Memory B cell (primary cell): ENCODE results near the gene PNPLA6.

Experiments used
- ATAC-seq: fragments of 150-1000 bp; cut with Tn5 transposase; 2 replicates; pipeline ENCODE4 v1.10.0; 2021; ENCODE audit warnings: low read depth, mild to moderate bottlenecking, moderate library complexity
- DNase-seq, 2 donors: peaks; one replicate each; pipeline ENCODE4 v3.0.0; 2022; ENCODE audit warnings: low spot score in 2 of 2
- H3K27ac Mint-ChIP-seq: one replicate; pipeline ENCODE4 v1.8.0; 2022; ENCODE audit warnings: mild to moderate bottlenecking, moderate library complexity, mixed read lengths
- H3K27me3 Mint-ChIP-seq: one replicate; pipeline ENCODE4 v1.8.0; 2022; ENCODE audit warnings: mixed read lengths
- H3K36me3 Mint-ChIP-seq: one replicate; pipeline ENCODE4 v1.8.0; 2022; ENCODE audit warnings: mild to moderate bottlenecking, mixed read lengths
- H3K4me1 Mint-ChIP-seq: one replicate; pipeline ENCODE4 v1.8.0; 2022; ENCODE audit warnings: mixed read lengths
- H3K4me3 Mint-ChIP-seq: one replicate; pipeline ENCODE4 v1.8.0; 2022; ENCODE audit warnings: mild to moderate bottlenecking, moderate library complexity, mixed read lengths
- H3K9me3 Mint-ChIP-seq: one replicate; pipeline ENCODE4 v1.8.0; 2022; ENCODE audit warnings: mixed read lengths

Gene PNPLA6

DNA sequence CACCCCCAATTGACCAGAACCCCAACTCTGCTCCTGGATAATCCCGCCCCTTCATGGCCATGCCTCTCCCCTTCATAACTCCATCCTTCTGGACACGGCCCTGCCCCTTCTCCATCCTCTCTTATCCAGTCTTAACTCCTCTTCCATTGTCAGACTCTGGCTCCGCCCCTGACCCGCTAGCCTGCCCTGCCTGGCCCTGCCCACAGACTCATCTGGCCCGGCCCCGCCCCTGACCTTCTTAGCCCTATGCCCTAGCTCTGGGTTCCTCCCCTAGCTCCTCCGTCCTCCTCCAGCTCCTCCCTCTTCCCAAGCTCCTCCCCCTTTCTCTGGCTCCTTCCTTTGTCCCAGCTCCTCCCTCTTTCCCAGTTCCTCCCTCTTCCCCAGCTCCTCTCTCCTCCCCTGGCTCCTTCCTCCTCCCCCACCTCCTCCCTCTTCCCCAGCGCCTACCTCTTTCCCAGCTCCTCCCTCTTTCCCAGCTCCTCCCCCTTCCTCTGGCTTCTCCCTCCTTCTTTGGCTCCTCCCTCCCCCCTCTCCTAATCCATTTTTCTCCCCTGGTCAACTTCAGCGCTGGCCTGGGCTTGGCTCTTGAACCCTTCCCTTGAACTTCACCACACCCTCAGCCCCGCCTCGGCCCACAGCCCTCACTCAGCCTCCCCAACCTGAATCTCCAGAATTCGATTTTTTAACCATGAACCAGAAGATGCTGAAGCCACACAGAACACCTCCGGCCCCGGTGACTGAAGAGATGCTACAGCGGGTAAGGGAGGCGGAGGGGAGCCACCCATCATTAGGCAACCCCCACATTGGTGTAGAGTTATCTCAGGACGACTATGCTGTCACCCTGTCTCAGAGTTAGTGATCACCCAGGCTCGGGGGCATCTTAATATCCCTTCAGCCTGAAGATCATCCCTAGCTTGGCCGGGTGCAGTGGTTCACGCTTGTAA is 28.9 kb upstream of the PNPLA6 start:
- DNase-seq: no peak
- peak; percentile 59 for ATAC-seq
- Mint-ChIP-seq H3K36me3 (peaks cover 5% of the 10 kb centered on the region), H3K27ac (no peak overlapping the region), H3K9me3 (peaks cover 3% of the 10 kb centered on the region), H3K4me1 (peaks cover 10% of the 10 kb centered on the region), H3K4me3 (no peak overlapping the region), H3K27me3 (peaks cover 28% of the 10 kb centered on the region)

DNA sequence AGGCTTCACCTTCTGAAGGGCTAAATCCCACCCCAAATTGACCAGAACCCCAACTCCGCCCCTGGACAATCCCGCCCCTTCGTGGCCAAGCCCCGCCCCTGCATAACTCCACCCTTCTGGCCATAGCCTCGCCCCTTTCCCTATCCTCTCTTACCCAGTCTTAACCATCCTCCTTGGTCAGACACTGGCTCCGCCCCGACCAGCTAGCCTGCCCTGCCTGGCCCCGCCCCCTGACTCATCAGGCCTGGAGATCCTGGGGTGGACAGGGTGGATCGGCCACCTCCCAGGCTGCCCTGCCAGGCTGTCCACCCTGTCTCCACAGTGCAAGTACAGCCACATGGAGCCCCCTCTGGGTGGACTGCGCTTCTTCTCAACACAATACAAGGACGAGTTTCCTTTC is 27.6 kb upstream of the PNPLA6 start:
- peaks cover 3% of the 10 kb centered on the region for H3K9me3 Mint-ChIP-seq
- DNase-seq (no peak), ATAC-seq (peak; percentile 41)

GRCh38 chr19:7509625-7510024 is 25.9 kb upstream of the PNPLA6 start:
- Mint-ChIP-seq H3K27ac (no peak overlapping the region), H3K9me3 (peaks cover 3% of the 10 kb centered on the region), H3K27me3 (peaks cover 27% of the 10 kb centered on the region), H3K36me3 (peaks cover 5% of the 10 kb centered on the region), H3K4me1 (peaks cover 10% of the 10 kb centered on the region), H3K4me3 (no peak overlapping the region)
- ATAC-seq (no peak), DNase-seq (no peak)

More for the DNA sequence above, 27.6 kb upstream of the PNPLA6 start:
- Mint-ChIP-seq H3K4me3 (no peak overlapping the region), H3K27me3 (peaks cover 26% of the 10 kb centered on the region), H3K4me1 (peaks cover 10% of the 10 kb centered on the region), H3K36me3 (peaks cover 5% of the 10 kb centered on the region), H3K27ac (no peak overlapping the region)

DNA sequence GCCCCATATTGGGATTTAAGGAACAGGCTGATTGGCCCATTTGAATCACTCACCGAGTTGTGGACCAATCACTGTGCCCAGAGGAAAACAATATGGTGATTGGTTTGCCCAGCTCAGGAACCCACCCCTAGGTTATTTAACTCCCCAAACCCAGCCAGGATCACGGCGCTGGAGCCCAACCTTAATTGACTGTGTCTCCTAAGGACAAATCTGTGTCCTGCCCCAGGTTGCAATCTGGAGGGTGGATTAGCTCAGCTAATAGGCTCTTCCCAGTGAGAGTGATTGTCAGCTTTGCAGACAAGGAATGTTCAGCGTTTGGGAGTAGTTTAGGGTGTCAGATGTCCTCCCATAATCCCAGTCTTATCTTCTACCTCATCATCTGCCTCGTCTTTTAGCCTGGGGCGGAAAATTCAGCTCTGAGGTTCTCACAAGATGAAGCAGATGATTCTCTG is 23.1 kb upstream of the PNPLA6 start:
- ATAC-seq (no peak), DNase-seq (no peak)
- H3K36me3 Mint-ChIP-seq: peaks cover 3% of the 10 kb centered on the region
- H3K27ac Mint-ChIP-seq: no peak overlapping the region
- H3K9me3 Mint-ChIP-seq: no peaks in the 10 kb centered on the region
- peaks cover 5% of the 10 kb centered on the region for H3K4me1 Mint-ChIP-seq
- H3K4me3 Mint-ChIP-seq: no peak overlapping the region
- H3K27me3 Mint-ChIP-seq: peaks cover 22% of the 10 kb centered on the region

DNA sequence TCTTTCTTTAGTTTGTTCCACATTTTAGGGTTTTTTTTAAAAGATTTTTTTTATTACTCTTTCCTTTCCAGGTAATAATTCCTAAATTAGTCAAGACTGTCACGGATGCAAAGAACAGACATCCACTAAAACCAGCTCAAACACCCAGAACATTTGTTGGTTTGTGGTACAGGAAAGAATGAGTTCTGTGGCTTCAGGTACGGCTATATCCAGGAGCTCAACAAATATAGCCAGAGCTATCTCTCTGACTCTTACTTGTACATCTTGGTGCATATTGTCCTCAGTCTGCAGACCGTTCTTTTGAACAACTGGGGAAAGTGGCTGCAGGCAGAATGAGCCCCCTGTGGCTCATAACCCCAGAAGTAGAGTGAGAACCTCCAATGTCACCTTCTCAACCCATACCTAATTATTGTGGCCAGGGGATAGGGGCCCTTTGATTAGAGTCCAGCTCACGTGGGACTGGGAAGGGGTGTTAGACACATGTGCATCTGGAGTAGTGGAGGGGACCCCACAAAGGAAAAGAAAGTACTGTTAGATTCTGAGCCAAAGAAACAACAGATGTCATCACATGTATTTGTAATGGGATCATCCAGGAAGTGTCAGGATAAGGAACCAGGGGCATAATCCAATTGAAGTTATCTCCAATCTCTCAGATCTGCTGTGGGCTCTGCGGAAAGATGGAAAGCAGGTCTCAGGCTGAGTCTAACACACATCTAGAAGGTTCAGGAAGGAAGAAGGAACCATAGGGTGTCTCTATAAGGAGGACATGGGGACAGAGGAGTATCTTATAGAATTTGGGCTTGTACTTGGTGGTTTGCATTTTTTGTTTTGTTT is 21.5 kb upstream of the PNPLA6 start:
- ATAC-seq (no peak), DNase-seq (no peak)
- Mint-ChIP-seq H3K4me1 (peaks cover 9% of the 10 kb centered on the region), H3K36me3 (peaks cover 5% of the 10 kb centered on the region), H3K27ac (no peak overlapping the region), H3K9me3 (no peaks in the 10 kb centered on the region), H3K4me3 (no peak overlapping the region), H3K27me3 (peaks cover 16% of the 10 kb centered on the region)

DNA sequence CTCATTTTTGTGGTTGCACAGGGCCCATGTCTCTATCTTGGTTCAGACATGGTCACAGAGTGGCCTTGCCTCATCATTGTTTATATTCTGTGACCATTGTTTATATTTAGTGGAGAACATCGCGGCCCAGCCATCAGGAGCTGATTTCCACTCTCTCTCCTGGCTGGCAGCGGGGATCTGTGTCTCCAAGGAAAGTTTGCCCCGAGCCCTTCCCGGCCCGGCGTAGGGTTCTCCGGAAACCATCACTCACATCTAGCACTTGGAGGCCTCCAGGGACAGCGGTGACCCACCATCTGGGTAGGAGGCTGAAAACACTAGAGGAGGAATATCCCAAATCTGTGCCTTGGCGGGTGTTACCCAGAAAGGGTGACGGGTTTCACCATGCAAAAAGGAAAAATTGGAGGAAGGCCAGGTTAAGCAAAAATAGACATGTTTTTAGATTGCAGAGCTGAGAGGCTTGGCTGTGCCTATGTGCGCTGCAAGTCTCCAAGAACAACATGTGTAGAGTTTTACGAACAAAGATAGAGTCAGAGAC is 20.3 kb upstream of the PNPLA6 start:
- H3K27me3 Mint-ChIP-seq: peaks cover 13% of the 10 kb centered on the region
- H3K4me3 Mint-ChIP-seq: peak overlapping the region; percentile 91
- DNase-seq (no peak), ATAC-seq (no peak)
- peak overlapping the region; percentile 62 for H3K27ac Mint-ChIP-seq
- peaks cover 5% of the 10 kb centered on the region for H3K36me3 Mint-ChIP-seq
- H3K4me1 Mint-ChIP-seq: peaks cover 9% of the 10 kb centered on the region
- H3K9me3 Mint-ChIP-seq: no peaks in the 10 kb centered on the region

GRCh38 chr19:7515645-7516151 is 19.8 kb upstream of the PNPLA6 start, which contains the start of gene ZNF358:
Gene ZNF358, plus strand, starts transcription at chr19:7516103. Its CDS starts 3,140 bp downstream, at chr19:7519243.
- H3K4me1 Mint-ChIP-seq: peaks cover 9% of the 10 kb centered on the region
- DNase-seq (no peak), ATAC-seq (peak; percentile 91)
- peaks cover 12% of the 10 kb centered on the region for H3K27me3 Mint-ChIP-seq
- H3K27ac Mint-ChIP-seq: peak within 1 kb of the TSS; percentile 62
- peaks cover 5% of the 10 kb centered on the region for H3K36me3 Mint-ChIP-seq
- peak within 1 kb of the TSS; percentile 91 for H3K4me3 Mint-ChIP-seq
- H3K9me3 Mint-ChIP-seq: no peaks in the 10 kb centered on the region

DNA sequence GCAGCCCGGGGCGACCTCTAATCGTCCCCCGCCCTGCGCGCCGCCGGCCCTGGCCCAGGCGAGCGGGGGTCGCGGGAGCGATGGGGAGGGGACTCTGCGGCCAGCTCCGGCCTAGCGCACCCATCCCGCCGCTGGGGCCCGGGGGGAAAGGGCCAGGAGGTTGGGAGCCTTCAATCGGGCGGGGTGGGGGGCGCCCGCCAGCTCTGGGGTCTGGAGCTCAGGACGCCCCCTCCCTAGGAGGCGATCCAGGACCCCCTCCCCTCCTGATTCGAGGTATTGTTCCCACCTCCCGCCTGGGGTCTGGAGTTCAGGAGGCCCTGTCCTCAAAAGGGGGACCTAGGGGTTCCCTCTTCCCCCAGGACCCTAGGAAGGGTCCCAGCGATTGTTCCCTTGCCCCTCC is 19.2 kb upstream of the PNPLA6 start:
- DNase-seq: no peak
- H3K27ac Mint-ChIP-seq: no peak overlapping the region
- peaks cover 5% of the 10 kb centered on the region for H3K36me3 Mint-ChIP-seq
- ATAC-seq: no peak
- H3K4me1 Mint-ChIP-seq: peaks cover 9% of the 10 kb centered on the region
- H3K9me3 Mint-ChIP-seq: no peaks in the 10 kb centered on the region
- peak overlapping the region; percentile 60 for H3K4me3 Mint-ChIP-seq
- H3K27me3 Mint-ChIP-seq: peaks cover 12% of the 10 kb centered on the region

GRCh38 chr19:7516878-7517277 is 18.6 kb upstream of the PNPLA6 start:
- peaks cover 11% of the 10 kb centered on the region for H3K4me1 Mint-ChIP-seq
- H3K4me3 Mint-ChIP-seq: peak overlapping the region; percentile 60
- H3K27me3 Mint-ChIP-seq: peaks cover 12% of the 10 kb centered on the region
- H3K36me3 Mint-ChIP-seq: peaks cover 5% of the 10 kb centered on the region
- ATAC-seq: no peak
- no peak for DNase-seq
- no peaks in the 10 kb centered on the region for H3K9me3 Mint-ChIP-seq
- H3K27ac Mint-ChIP-seq: no peak overlapping the region

DNA sequence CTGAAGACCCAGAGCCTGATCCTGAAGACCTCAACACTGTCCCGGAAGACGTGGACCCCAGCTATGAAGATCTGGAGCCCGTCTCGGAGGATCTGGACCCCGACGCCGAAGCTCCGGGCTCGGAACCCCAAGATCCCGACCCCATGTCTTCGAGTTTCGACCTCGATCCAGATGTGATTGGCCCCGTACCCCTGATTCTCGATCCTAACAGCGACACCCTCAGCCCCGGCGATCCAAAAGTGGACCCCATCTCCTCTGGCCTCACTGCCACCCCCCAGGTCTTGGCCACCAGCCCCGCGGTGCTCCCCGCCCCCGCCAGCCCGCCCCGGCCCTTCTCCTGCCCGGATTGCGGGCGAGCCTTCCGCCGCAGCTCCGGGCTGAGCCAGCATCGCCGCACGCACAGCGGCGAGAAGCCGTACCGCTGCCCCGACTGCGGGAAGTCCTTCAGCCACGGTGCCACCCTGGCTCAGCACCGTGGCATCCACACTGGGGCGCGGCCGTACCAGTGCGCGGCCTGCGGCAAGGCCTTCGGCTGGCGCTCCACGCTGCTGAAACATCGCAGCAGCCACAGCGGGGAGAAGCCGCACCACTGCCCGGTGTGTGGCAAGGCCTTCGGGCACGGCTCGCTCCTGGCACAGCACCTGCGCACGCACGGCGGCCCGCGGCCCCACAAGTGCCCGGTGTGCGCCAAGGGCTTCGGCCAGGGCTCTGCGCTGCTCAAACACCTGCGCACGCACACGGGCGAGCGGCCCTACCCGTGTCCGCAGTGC is 16.0 kb upstream of the PNPLA6 start:
- Mint-ChIP-seq H3K36me3 (peaks cover 5% of the 10 kb centered on the region), H3K27ac (no peak overlapping the region), H3K9me3 (no peaks in the 10 kb centered on the region), H3K27me3 (peaks cover 8% of the 10 kb centered on the region), H3K4me1 (peaks cover 20% of the 10 kb centered on the region), H3K4me3 (no peak overlapping the region)
- DNase-seq: no peak
- no peak for ATAC-seq

GRCh38 chr19:7520131-7521051 is 15.1 kb upstream of the PNPLA6 start:
- H3K4me3 Mint-ChIP-seq: no peak overlapping the region
- ATAC-seq: no peak
- no peak for DNase-seq
- H3K9me3 Mint-ChIP-seq: no peaks in the 10 kb centered on the region
- no peak overlapping the region for H3K27ac Mint-ChIP-seq
- H3K4me1 Mint-ChIP-seq: peaks cover 19% of the 10 kb centered on the region
- H3K36me3 Mint-ChIP-seq: peaks cover 5% of the 10 kb centered on the region
- H3K27me3 Mint-ChIP-seq: peaks cover 5% of the 10 kb centered on the region

DNA sequence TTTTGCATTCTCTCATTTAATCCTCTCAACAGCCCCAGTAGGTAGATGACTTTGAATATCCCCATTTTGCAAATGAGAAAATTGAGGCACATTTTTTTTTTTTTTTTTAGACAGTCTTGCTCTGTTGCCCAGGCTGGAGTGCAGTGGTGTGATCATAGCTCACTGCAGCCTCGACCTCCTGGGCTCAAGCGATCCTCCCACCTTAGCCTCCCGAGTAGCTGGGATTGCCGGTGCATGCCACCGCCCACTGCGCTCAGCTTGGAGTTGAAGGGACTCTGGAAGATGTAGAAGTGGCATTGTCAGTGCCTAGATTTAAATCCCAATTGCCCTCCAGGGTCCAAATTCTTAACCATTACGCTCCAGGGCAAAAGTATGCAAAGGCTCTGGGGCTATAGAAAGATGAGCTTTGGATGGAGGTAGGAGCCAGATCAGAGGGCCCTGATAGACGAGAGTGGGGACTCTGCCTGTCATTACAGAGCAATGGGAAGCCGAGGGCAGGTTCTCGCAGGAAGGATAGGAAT is 13.9 kb upstream of the PNPLA6 start:
- Mint-ChIP-seq H3K4me3 (peak overlapping the region; percentile 87), H3K4me1 (peaks cover 18% of the 10 kb centered on the region), H3K27me3 (peaks cover 1% of the 10 kb centered on the region), H3K27ac (peak overlapping the region; percentile 24), H3K9me3 (no peaks in the 10 kb centered on the region), H3K36me3 (peaks cover 4% of the 10 kb centered on the region)
- DNase-seq (no peak), ATAC-seq (no peak)
